Mucosa of descending colon (tissue), 3 donors: ENCODE results near the gene URI1. TPM values are rescaled to one million over a fixed set of nuclear protein-coding genes. Genes with fewer than 3 reads are reported as not detected.
A peak's percentile ranks its signal among the peaks of the same experiment; 100 is the strongest.

ENCODE experiments used
- ATAC-seq: fragments of 200-7000 bp; cut with Tn5 transposase; one replicate; pipeline ENCODE4 v1.9.1; 2020; ENCODE audit warnings: mild to moderate bottlenecking, moderate library complexity
- DNase-seq, 3 donors: peaks; one replicate each; pipeline ENCODE4 v3.0.0-alpha.2; 2020
- H3K36me3 ChIP-seq: fragments of 200-600 bp; one replicate; pipeline ENCODE4 v1.8.0; 2021; ENCODE audit warnings: low read depth, mild to moderate bottlenecking
- H3K4me1 ChIP-seq: fragments of 200-600 bp; one replicate; pipeline ENCODE4 v1.8.0; 2021; ENCODE audit warnings: low read depth, mild to moderate bottlenecking
- H3K4me3 ChIP-seq: fragments of 200-600 bp; one replicate; pipeline ENCODE4 v1.8.0; 2021; ENCODE audit warnings: mild to moderate bottlenecking
- H3K9me3 ChIP-seq: fragments of 200-600 bp; one replicate; pipeline ENCODE4 v1.8.0; 2021; ENCODE audit warnings: mild to moderate bottlenecking
- intact Hi-C, 2 donors: fragments of 100-400 bp; cut with DNase I in 1 of 2; cut with micrococcal nuclease in 1 of 2; formaldehyde crosslinking; loops; one replicate each; pipeline versions ENCODE4 v1.11.0 to v1.11.1; 2022; cut with DNase I, micrococcal nuclease
- total RNA-seq, 3 donors: library from RNA; stranded (reverse); fragmentation: NEBNext Ultra II Directional in 2 of 3; extraction: Animal tissue kit (Norgen Biotek cat#: 25700) in 2 of 3; gene quantifications; one replicate each; pipeline versions ENCODE4 v1.2.1 to v1.2.4, GENCODE V29; 2021 to 2023
- TF ChIP-seq, protein P1 (sequence below): fragments of 200-600 bp; IDR thresholded peaks from one replicate; pipeline ENCODE4 v1.8.0; 2022; ENCODE audit warnings: antibody characterized with exemption, mild to moderate bottlenecking
- donor health status: DM: no; HTN: no; CAD: no; lungs with moderate emphysema.
- donor health status: DM: no; HTN: no; CAD: no.
- donor health status: DM: no; HTN: yes; CAD: no.

Gene URI1
- total RNA-seq, 3 donors from 2014 or later = 40.0 to 65.5 (median 43.4) TPM

- Histone ChIP-seq H3K4me3 (no peak overlapping the region), H3K4me1 (no peaks in the 10 kb centered on the region), H3K36me3 (no peaks in the 10 kb centered on the region), H3K9me3 (no peaks in the 10 kb centered on the region)
- ATAC-seq = no peak
- no peak for DNase-seq
- intact Hi-C loops = no loop called here
- TF ChIP-seq, protein P1, sequence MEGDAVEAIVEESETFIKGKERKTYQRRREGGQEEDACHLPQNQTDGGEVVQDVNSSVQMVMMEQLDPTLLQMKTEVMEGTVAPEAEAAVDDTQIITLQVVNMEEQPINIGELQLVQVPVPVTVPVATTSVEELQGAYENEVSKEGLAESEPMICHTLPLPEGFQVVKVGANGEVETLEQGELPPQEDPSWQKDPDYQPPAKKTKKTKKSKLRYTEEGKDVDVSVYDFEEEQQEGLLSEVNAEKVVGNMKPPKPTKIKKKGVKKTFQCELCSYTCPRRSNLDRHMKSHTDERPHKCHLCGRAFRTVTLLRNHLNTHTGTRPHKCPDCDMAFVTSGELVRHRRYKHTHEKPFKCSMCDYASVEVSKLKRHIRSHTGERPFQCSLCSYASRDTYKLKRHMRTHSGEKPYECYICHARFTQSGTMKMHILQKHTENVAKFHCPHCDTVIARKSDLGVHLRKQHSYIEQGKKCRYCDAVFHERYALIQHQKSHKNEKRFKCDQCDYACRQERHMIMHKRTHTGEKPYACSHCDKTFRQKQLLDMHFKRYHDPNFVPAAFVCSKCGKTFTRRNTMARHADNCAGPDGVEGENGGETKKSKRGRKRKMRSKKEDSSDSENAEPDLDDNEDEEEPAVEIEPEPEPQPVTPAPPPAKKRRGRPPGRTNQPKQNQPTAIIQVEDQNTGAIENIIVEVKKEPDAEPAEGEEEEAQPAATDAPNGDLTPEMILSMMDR = no peak
Measured at GRCh38 chr19:30054210-30054609, 112.2 kb downstream of the URI1 start.

DNA sequence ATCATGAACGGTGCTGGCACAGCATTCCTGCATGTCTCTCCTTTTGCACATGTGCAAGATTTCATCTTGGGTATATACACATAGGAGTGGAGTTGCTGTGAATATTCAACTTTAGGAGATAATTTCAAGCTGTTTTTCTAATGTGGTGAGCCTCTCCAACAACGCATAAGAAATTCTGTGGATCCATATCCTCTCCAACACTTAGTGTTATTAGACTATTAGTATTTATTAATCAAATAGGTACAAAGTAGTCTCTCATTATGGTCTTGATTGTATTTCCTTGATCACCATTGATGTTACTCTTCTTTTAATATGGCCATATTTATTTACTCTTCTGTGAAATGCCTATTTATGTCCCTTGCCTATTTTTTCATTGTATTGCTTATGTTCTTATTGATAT, 114.5 kb downstream of the URI1 start:
- intact Hi-C loops = no loop called here
- no peaks in the 10 kb centered on the region for H3K4me1 ChIP-seq
- TF ChIP-seq, protein P1 = no peak
- ATAC-seq = no peak
- no peak overlapping the region for H3K4me3 ChIP-seq
- no peaks in the 10 kb centered on the region for H3K36me3 ChIP-seq
- H3K9me3 ChIP-seq = no peaks in the 10 kb centered on the region
- no peak for DNase-seq

- DNase-seq (peak in 1 of 3 donors; percentile 29), ATAC-seq (no peak)
- Histone ChIP-seq H3K36me3 (no peaks in the 10 kb centered on the region), H3K4me1 (no peaks in the 10 kb centered on the region), H3K4me3 (no peak overlapping the region), H3K9me3 (no peaks in the 10 kb centered on the region)
- TF ChIP-seq, protein P1 = no peak
- intact Hi-C loops = no loop called here
Measured at GRCh38 chr19:30059741-30060457, 117.9 kb downstream of the URI1 start.

DNA sequence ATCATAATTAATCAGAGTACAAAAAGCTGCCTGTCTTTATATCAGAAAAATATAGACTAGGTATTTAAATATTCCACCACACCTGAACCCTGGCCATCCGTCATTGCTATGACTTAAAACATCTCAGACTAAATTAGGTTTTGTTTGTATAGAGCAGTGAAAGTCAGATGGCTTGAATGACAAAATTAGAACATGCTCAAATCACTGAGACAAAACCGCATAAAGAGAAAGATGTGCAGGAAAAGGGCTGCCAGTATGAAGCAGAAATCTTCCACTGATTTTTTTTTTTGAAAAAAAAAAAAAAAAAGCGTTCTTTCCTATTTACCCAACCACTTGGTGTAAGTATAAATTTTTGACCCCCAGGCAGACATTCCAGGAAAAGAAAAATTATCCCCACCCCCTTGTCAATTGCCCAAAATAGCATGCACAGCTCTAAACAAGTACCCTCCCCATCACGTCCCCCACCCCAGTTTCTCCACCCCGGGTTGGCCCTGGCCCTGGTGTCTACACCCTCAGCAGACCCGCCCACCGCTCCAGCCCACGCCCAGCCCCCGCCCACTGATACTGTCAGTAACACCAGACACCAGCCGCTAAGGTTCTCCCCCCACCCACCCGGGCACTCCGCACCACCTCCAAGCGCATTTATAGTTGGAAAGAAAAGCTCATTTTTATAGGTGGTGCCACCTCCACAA, 118.6 kb downstream of the URI1 start:
- no peak overlapping the region for H3K4me3 ChIP-seq
- ATAC-seq (no peak), DNase-seq (peak in 1 of 3 donors; percentile 28)
- TF ChIP-seq, protein P1 = no peak
- intact Hi-C loops = no loop called here
- H3K9me3 ChIP-seq = no peaks in the 10 kb centered on the region
- no peaks in the 10 kb centered on the region for H3K4me1 ChIP-seq
- no peaks in the 10 kb centered on the region for H3K36me3 ChIP-seq

DNA sequence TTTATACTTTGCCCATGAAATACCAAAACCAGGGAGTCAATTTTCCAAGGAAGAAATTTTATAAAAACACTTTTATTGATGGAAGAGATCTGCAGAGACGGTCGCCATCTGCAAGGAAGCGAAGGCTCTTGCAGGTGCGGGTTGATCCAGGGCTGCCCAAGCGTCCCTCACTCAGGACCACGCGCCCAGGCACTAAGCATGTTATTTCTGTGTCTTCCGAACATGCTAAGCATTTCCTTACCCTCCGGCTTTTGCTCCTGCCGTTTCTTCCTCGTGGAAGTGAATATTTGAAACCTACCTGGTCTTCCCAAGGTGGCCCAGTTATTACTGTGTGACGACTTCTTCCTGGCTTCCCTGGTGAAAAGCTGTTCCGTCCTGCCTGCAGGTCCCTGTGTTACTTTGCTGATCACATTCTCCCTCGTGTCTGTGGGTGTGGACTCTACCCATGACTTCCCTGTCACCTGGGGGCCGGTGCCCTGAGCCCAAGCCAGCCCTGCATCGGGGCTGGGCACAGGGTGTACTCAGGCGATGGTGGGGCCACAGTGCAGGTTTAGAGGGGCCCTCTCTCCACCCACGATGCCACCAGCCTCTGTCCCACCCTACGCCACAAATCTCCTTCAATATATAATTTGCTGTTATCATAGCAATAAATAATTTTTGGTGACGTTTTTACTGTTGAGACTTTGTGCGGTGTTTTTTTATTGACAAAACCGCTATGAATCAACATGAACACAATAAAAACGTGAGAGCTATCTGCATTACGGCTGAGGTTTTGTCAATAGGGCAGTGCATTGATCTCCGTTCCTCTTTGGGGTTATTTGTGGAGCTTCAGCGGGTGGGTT, 119.4 kb downstream of the URI1 start:
- TF ChIP-seq, protein P1 = no peak
- Histone ChIP-seq H3K4me1 (no peaks in the 10 kb centered on the region), H3K36me3 (no peaks in the 10 kb centered on the region), H3K9me3 (no peaks in the 10 kb centered on the region), H3K4me3 (no peak overlapping the region)
- intact Hi-C loops = no loop called here
- DNase-seq (no peak), ATAC-seq (no peak)
